Gastrocnemius medialis (tissue), 4 donors: ENCODE results near the gene LMLN. TPM values are rescaled to one million over a fixed set of nuclear protein-coding genes. Genes with fewer than 3 reads are reported as not detected.
"Not testable (repeated sequence)": the region's sequence is repeated elsewhere in the genome, so short reads cannot be mapped to it uniquely, and the experiment has no call there.

Experiments
- ATAC-seq, 2 donors: fragments of 150-250 bp; one replicate each; pipeline ENCODE4 v1.9.1; 2016
- DNase-seq, 2 donors: peaks; one replicate each; pipeline ENCODE4 v3.0.0-alpha.2; 2019
- H3K27ac ChIP-seq, 4 donors: fragments of 200-600 bp; sonication (generic); 1 replicate in 1 of 4; 2 replicates in 3 of 4; pipeline ENCODE4 v1.5.1; 2016 to 2018; ENCODE audit warnings: mild to moderate bottlenecking in 2 of 4, moderate library complexity in 1 of 4
- H3K27me3 ChIP-seq, 3 donors: fragments of 200-600 bp; sonication (generic) in 2 of 3; 1 replicate in 1 of 3; 2 replicates in 2 of 3; pipeline versions ENCODE4 v1.5.1 to v1.6.0; 2016 to 2019; ENCODE audit warnings: mild to moderate bottlenecking in 1 of 3, moderate library complexity in 1 of 3
- H3K36me3 ChIP-seq, 2 donors: fragments of 200-600 bp; sonication (generic) in 1 of 2; one replicate each; pipeline ENCODE4 v1.5.1; 2017 to 2018
- H3K4me1 ChIP-seq, 2 donors: fragments of 200-600 bp; sonication (generic) in 1 of 2; one replicate each; pipeline ENCODE4 v1.5.1; 2016 to 2017; ENCODE audit warnings: mild to moderate bottlenecking in 2 of 2
- H3K4me3 ChIP-seq, 4 donors: fragments of 200-600 bp; sonication (generic) in 3 of 4; 1 replicate in 1 of 4; 2 replicates in 3 of 4; pipeline ENCODE4 v1.5.1; 2016 to 2019; ENCODE audit warnings: mild to moderate bottlenecking in 2 of 4
- H3K9me3 ChIP-seq, 3 donors: fragments of 200-600 bp; sonication (generic) in 2 of 3; 1 replicate in 1 of 3; 2 replicates in 2 of 3; pipeline ENCODE4 v1.5.1; 2016 to 2019
- CTCF ChIP-seq, 5 experiments: fragments of 450-650 bp in 3 of 5; fragments of 200-600 bp in 2 of 5; sonication (generic) in 2 of 5; IDR thresholded peaks in 4 of 5; conservative IDR thresholded peaks in 1 of 5; 1 replicate in 4 of 5; 2 replicates in 1 of 5; pipeline ENCODE4 v1.5.1; 2016 to 2019; ENCODE audit warnings: antibody characterized with exemption in 5 of 5, mild to moderate bottlenecking in 3 of 5, moderate library complexity in 3 of 5
- POLR2A ChIP-seq, 2 donors: fragments of 450-650 bp; IDR thresholded peaks; one replicate each; pipeline ENCODE4 v1.6.1; 2017; ENCODE audit warnings: antibody characterized with exemption in 2 of 2, mild to moderate bottlenecking in 2 of 2, moderate library complexity in 2 of 2
- in situ Hi-C, 4 donors: fragments of 200-750 bp; cut with MboI; loops; one replicate each; pipeline versions ENCODE4 v1.15.0 to v1.8.0; 2017; ENCODE audit warnings: low sequenced_read_pairs in 4 of 4
- intact Hi-C: fragments of 100-400 bp; cut with DNase I; formaldehyde crosslinking; loops from one replicate; pipeline ENCODE4 v1.15.1; 2023; ENCODE audit warnings: low total_unique reads
- total RNA-seq, 4 donors: library from RNA; depleted of rRNA; stranded (reverse); fragments of >200 nt; gene quantifications; one replicate each; pipeline versions ENCODE4 v1.1.0 to v1.2.3, GENCODE V29; 2016

LMLN gene
- total RNA-seq, 4 donors from 2014 or later: 2.7 to 8.8 (median 4.6) TPM

DNA sequence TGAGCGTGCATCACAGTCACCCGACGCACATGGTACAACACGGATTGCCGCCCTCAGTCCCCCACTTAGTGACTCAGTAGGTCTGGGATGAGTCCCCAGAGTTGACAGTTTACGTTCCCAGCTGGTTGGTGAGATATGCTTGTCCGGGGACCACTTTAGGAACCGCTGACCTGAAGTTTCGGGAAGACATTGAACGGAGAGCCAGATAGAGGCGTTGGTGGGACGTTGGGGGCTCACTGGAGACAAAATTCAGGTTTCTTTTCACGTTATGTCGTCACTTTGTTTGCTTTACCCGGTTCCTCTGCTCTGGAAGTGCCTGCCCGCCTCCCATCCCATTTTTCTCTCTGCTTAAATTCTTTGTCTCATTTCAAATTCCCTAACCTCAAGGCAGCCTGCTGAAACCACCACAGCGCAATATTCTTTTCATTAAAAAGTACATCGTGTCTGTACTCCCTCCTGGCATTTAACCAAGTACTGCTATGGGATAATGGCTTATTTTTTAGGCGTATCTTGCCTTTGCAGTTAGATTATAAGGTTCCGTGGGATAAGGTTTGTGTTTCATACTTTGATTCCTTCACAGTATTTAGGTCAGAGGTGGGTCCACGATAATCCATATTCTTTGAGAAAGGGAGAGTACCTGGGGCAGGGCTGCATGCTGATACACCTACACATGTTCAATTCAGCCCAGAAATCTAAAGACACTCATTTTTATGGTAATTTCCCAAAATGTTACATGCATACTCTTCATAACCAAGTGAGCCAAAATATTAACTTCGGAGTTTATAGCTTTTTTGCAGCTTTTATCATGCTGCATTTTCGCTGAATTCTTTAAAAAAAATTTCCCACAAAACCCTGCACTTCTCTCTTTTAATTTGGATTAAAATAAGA is 921 bp downstream of the LMLN start:
- in situ Hi-C loops: no loop called here
- peak overlapping the region; percentile 74 to 86 (median 80) for H3K27ac ChIP-seq
- DNase-seq (no peak), ATAC-seq (no peak)
- peaks cover 0 to 5% of the 10 kb centered on the region in 2 donors for H3K36me3 ChIP-seq
- no peaks in the 10 kb centered on the region for H3K9me3 ChIP-seq
- intact Hi-C loops: loop anchor here (1.0 kb wide), 1 partner anchor 11 kb away; the partner anchor contains the start of gene RPL35A
- no peaks in the 10 kb centered on the region for H3K27me3 ChIP-seq
- H3K4me3 ChIP-seq: peak overlapping the region; percentile 75 to 89 (median 80)
- TF ChIP-seq CTCF (IDR thresholded peaks at IDR 0.05 in 4 of 5, conservative IDR thresholded peaks at IDR 0.05 in 1 of 5) (no peak), POLR2A (IDR thresholded peaks at IDR 0.05) (no peak)
- H3K4me1 ChIP-seq: peaks cover 15 to 19% of the 10 kb centered on the region in 2 donors

- intact Hi-C loops (no loop called here), in situ Hi-C loops (no loop called here)
- no peaks in the 10 kb centered on the region for H3K9me3 ChIP-seq
- no peak overlapping the region for H3K4me3 ChIP-seq
- H3K27me3 ChIP-seq: no peaks in the 10 kb centered on the region
- H3K4me1 ChIP-seq: peaks cover 15 to 19% of the 10 kb centered on the region in 2 donors
- no peak overlapping the region for H3K27ac ChIP-seq
- no peak for TF ChIP-seq POLR2A (IDR thresholded peaks at IDR 0.05)
- TF ChIP-seq CTCF (IDR thresholded peaks at IDR 0.05 in 4 of 5, conservative IDR thresholded peaks at IDR 0.05 in 1 of 5): no peak
- no peaks in the 10 kb centered on the region for H3K36me3 ChIP-seq
- ATAC-seq (no peak), DNase-seq (no peak)
Measured at GRCh38 chr3:197961582-197961945, 1.5 kb downstream of the LMLN start.

GRCh38 chr3:197963019-197963637 is 3.1 kb downstream of the LMLN start:
- Histone ChIP-seq H3K36me3 (no peaks in the 10 kb centered on the region), H3K9me3 (no peaks in the 10 kb centered on the region), H3K4me1 (peaks cover 15 to 19% of the 10 kb centered on the region in 2 donors), H3K27me3 (no peaks in the 10 kb centered on the region), H3K4me3 (no peak overlapping the region), H3K27ac (no peak overlapping the region)
- no peak for DNase-seq
- intact Hi-C loops (no loop called here), in situ Hi-C loops (no loop called here)
- no peak for ATAC-seq
- TF ChIP-seq POLR2A (IDR thresholded peaks at IDR 0.05): no peak
- no peak for TF ChIP-seq CTCF (IDR thresholded peaks at IDR 0.05 in 4 of 5, conservative IDR thresholded peaks at IDR 0.05 in 1 of 5)

- H3K27me3 ChIP-seq, H3K27ac ChIP-seq, in situ Hi-C loops, H3K36me3 ChIP-seq, DNase-seq, intact Hi-C loops, H3K9me3 ChIP-seq, H3K4me3 ChIP-seq, ATAC-seq, H3K4me1 ChIP-seq: not testable (repeated sequence)
Measured at GRCh38 chr3:197967337-197967989, 7.4 kb downstream of the LMLN start.

DNA sequence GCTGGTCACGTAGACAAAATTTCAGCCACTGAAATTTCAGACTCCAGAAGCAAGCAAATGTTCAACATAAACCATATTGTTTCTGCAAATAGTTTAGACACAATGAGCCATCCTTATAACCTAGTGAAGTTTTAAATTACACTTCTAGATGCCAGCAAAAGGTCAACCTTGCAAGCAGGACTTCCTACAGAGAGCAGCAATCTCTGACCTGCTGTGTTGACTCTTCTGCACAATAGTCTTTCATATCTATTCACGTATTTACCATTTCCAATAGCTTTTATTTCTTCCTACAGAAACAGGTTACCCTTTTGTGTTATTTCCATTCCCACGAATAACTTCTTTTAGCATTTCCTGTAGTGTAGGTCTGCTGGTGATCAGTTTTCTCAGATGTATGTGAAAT is 10.6 kb downstream of the LMLN start:
- intact Hi-C loops (no loop called here), in situ Hi-C loops (no loop called here)
- TF ChIP-seq CTCF (IDR thresholded peaks at IDR 0.05 in 4 of 5, conservative IDR thresholded peaks at IDR 0.05 in 1 of 5) (no peak), POLR2A (IDR thresholded peaks at IDR 0.05) (no peak)
- Histone ChIP-seq H3K4me3 (no peak overlapping the region), H3K36me3 (no peaks in the 10 kb centered on the region), H3K9me3 (no peaks in the 10 kb centered on the region), H3K27ac (no peak overlapping the region), H3K4me1 (peaks cover 0 to 6% of the 10 kb centered on the region in 2 donors), H3K27me3 (no peaks in the 10 kb centered on the region)
- no peak for ATAC-seq
- no peak for DNase-seq
